MCF 10A (cell line): ENCODE results near the gene LRMDA. TPM values are rescaled to one million over a fixed set of nuclear protein-coding genes. Genes with fewer than 3 reads are reported as not detected.

Experiments
- BruUV-seq: library from RNA; stranded (reverse); fragments of 400-500 nt; replicated peaks from 2 replicates; lab custom pipeline; 2021; lab: Mats Ljungman, UMichigan
- CTCF ChIA-PET: fragments of 300-600 bp; sonication (Branson Sonifier 250); formaldehyde crosslinking; extraction: SDS; loops from one replicate; lab custom pipeline; 2021; ENCODE audit warnings: antibody characterized with exemption, inconsistent platforms; lab: Yijun Ruan, JAX
- POLR2A ChIA-PET: fragments of 300-600, 350-650 bp; sonication (Branson Sonifier 250); formaldehyde crosslinking; extraction: SDS; loops from one replicate; lab custom pipeline; 2020; ENCODE audit warnings: antibody characterized with exemption, inconsistent platforms; lab: Yijun Ruan, JAX
- DNase-seq: peaks from one replicate; pipeline ENCODE4 v3.0.0-alpha.2; 2018; ENCODE audit not compliant: unreplicated experiment
- H3K27ac Mint-ChIP-seq: one replicate; pipeline ENCODE4 v1.8.0; 2022; ENCODE audit warnings: mild to moderate bottlenecking, low read depth, mixed read lengths; ENCODE audit not compliant: unreplicated experiment
- H3K27me3 Mint-ChIP-seq: one replicate; pipeline ENCODE4 v1.8.0; 2022; ENCODE audit warnings: mixed read lengths; ENCODE audit not compliant: insufficient read depth, unreplicated experiment
- H3K36me3 Mint-ChIP-seq: one replicate; pipeline ENCODE4 v1.8.0; 2022; ENCODE audit warnings: mild to moderate bottlenecking, moderate library complexity, mixed read lengths; ENCODE audit not compliant: insufficient read depth, unreplicated experiment
- H3K4me1 Mint-ChIP-seq: one replicate; pipeline ENCODE4 v1.8.0; 2022; ENCODE audit warnings: mixed read lengths; ENCODE audit not compliant: insufficient read depth, unreplicated experiment
- H3K4me3 Mint-ChIP-seq: one replicate; pipeline ENCODE4 v1.8.0; 2022; ENCODE audit warnings: mild to moderate bottlenecking, moderate library complexity, mixed read lengths; ENCODE audit not compliant: unreplicated experiment
- H3K9me3 Mint-ChIP-seq: one replicate; pipeline ENCODE4 v1.8.0; 2022; ENCODE audit warnings: mixed read lengths; ENCODE audit not compliant: unreplicated experiment
- CTCF ChIP-seq: fragments of 200-600 bp; IDR thresholded peaks from one replicate; pipeline ENCODE4 v1.8.0; 2022; ENCODE audit warnings: antibody characterized with exemption, mild to moderate bottlenecking; ENCODE audit not compliant: unreplicated experiment
- intact Hi-C: fragments of 100-400 bp; cut with micrococcal nuclease; formaldehyde crosslinking; loops from 2 replicates; pipeline ENCODE4 v1.14.1; 2022
- total RNA-seq: library from RNA; stranded (reverse); gene quantifications from 2 replicates; pipeline ENCODE4 v1.2.3, GENCODE V29; 2022

The LRMDA gene
- total RNA-seq, 1 experiment from 2014 or later, result not detected

GRCh38 chr10:76334255-76334654 lies 902.8 kb downstream of the LRMDA start:
- no peak for DNase-seq
- Mint-ChIP-seq H3K4me1 (peaks cover 20% of the 10 kb centered on the region), H3K27ac (no peak overlapping the region), H3K4me3 (no peak overlapping the region), H3K9me3 (peaks cover 8% of the 10 kb centered on the region), H3K27me3 (no peaks in the 10 kb centered on the region), H3K36me3 (no peaks in the 10 kb centered on the region)
- CTCF ChIA-PET, result interaction anchor here (0.6 to 1.0 kb wide), 2 partner anchors 10 to 14 kb away, joined by 3 read pairs; no protein-coding TSS in a partner anchor
- intact Hi-C loops, result no loop called here
- no peak for TF ChIP-seq CTCF
- BruUV-seq, result no TSS peak
- POLR2A ChIA-PET, result no interaction called here

DNA sequence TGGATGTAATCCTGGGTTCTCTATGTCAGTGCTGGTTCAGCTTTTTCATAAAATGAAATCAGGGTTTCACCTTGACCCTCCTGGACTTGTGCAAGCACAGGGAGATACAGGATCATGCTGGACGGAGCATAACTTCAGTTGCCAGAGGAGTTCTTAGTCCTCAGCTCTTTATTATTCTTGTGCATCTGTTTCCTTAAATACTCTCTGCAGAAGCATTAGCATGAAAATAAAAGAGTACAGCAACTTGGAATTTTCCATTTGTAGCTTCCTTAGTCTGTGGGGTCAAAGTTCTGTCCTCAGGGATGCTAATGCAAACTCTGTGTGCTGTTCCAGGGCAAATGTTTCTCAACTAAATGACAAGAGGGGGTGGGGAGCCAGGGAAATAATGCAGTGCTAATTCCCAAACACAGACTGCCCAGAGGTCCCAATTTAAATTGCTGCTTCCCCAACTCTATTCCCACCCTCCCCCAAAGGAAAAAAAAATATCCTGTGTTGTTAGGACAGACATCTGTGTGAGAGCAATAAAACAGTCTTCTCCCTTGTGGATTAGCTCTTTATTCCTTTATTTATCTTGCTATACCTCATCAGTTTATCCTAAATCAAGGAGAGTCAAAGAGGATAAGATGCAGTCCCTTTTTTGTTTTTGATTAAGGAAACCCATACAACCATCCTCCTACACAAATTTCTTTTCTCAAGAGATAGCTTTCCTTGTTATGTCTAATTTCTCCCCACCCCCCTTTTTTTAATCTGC lies 905.0 kb downstream of the LRMDA start:
- TF ChIP-seq CTCF, result no peak
- Mint-ChIP-seq H3K4me1 (peaks cover 7% of the 10 kb centered on the region), H3K27ac (no peak overlapping the region), H3K4me3 (no peak overlapping the region), H3K9me3 (peaks cover 8% of the 10 kb centered on the region), H3K27me3 (no peaks in the 10 kb centered on the region), H3K36me3 (no peaks in the 10 kb centered on the region)
- CTCF ChIA-PET, result interaction anchor here (0.5 to 0.7 kb wide), 4 partner anchors 14 to 130 kb away, joined by 3 to 5 read pairs (median 4); no protein-coding TSS in a partner anchor
- no TSS peak for BruUV-seq
- no peak for DNase-seq
- intact Hi-C loops, result no loop called here
- POLR2A ChIA-PET, result no interaction called here

- intact Hi-C loops, result no loop called here
- TF ChIP-seq CTCF, result no peak
- peaks cover 7% of the 10 kb centered on the region for H3K4me1 Mint-ChIP-seq
- H3K36me3 Mint-ChIP-seq, result no peaks in the 10 kb centered on the region
- H3K9me3 Mint-ChIP-seq, result peaks cover 8% of the 10 kb centered on the region
- H3K4me3 Mint-ChIP-seq, result no peak overlapping the region
- no peak overlapping the region for H3K27ac Mint-ChIP-seq
- ChIA-PET CTCF (interaction anchor here (0.6 to 0.7 kb wide), 6 partner anchors 9 to 621 kb away, joined by 3 to 4 read pairs (median 3); no protein-coding TSS in a partner anchor), POLR2A (interaction anchor here (1.1 kb wide), 1 partner anchor 14 kb away, joined by 3 read pairs; no protein-coding TSS in a partner anchor)
- DNase-seq, result no peak
- BruUV-seq, result no TSS peak
- no peaks in the 10 kb centered on the region for H3K27me3 Mint-ChIP-seq
Measured at GRCh38 chr10:76337641-76338040, 906.2 kb downstream of the LRMDA start.

GRCh38 chr10:76338187-76338586 lies 906.8 kb downstream of the LRMDA start:
- intact Hi-C loops, result no loop called here
- no peak overlapping the region for H3K27ac Mint-ChIP-seq
- ChIA-PET POLR2A (interaction anchor here (1.1 kb wide), 1 partner anchor 13 kb away, joined by 3 read pairs; no protein-coding TSS in a partner anchor), CTCF (interaction anchor here (0.6 to 0.7 kb wide), 4 partner anchors 12 to 621 kb away, joined by 3 to 4 read pairs (median 3); no protein-coding TSS in a partner anchor)
- no TSS peak for BruUV-seq
- H3K4me3 Mint-ChIP-seq, result no peak overlapping the region
- DNase-seq, result no peak
- peaks cover 8% of the 10 kb centered on the region for H3K9me3 Mint-ChIP-seq
- no peak for TF ChIP-seq CTCF
- H3K4me1 Mint-ChIP-seq, result peaks cover 7% of the 10 kb centered on the region
- H3K36me3 Mint-ChIP-seq, result no peaks in the 10 kb centered on the region
- no peaks in the 10 kb centered on the region for H3K27me3 Mint-ChIP-seq
